Measurements from ENCODE around the gene JCHAIN. TPM values are rescaled to one million over a fixed set of nuclear protein-coding genes. Genes with fewer than 3 reads are reported as not detected.

Gene JCHAIN
- polyA plus RNA-seq, 1 donor (not counting 4 experiments of a cell fraction or from before 2014, with no cell fraction given): not detected

- Histone ChIP-seq H3K27ac (ENCODE audit: control insufficient read depth, insufficient read depth, low read length) (no peak overlapping the region), H3K4me2 (ENCODE audit: control insufficient read depth, extremely low read depth, insufficient read depth, low read depth, low read length) (no peak overlapping the region), H3K79me2 (ENCODE audit: control insufficient read depth, insufficient read depth, low read length) (no peaks in the 10 kb centered on the region), H3K4me1 (ENCODE audit: control insufficient read depth, extremely low read depth, insufficient read depth, low read length) (no peaks in the 10 kb centered on the region), H3K9me1 (ENCODE audit: control insufficient read depth, extremely low read depth, insufficient read depth, low read length) (no peaks in the 10 kb centered on the region), H3K9me3 (ENCODE audit: control insufficient read depth, low read depth, low read length) (no peaks in the 10 kb centered on the region), H3K9ac (ENCODE audit: control insufficient read depth, extremely low read depth, insufficient read depth, low read length) (no peak overlapping the region), H4K20me1 (ENCODE audit: control insufficient read depth, extremely low read depth, insufficient read depth, low read length) (no peaks in the 10 kb centered on the region), H3K36me3 (ENCODE audit: control insufficient read depth in 2 of 2, extremely low read depth in 1 of 2, insufficient read depth in 2 of 2, low read length in 2 of 2) (no peaks in the 10 kb centered on the region), H3K27me3 (ENCODE audit: control insufficient read depth, extremely low read depth, insufficient read depth, low read length) (no peaks in the 10 kb centered on the region), H3K4me3 (ENCODE audit: control insufficient read depth in 2 of 3, extremely low read depth in 1 of 3, insufficient read depth in 2 of 3, low read depth in 1 of 3, low read length in 3 of 3) (no peak overlapping the region), H2AFZ (ENCODE audit: control insufficient read depth, low read length) (no peak overlapping the region)
- no peak for DNase-seq (ENCODE audit: low read depth, low spot score)
- TF ChIP-seq EZH2 (IDR thresholded peaks at IDR 0.05; ENCODE audit: low read length) (no peak), CTCF (optimal IDR thresholded peaks at IDR 0.05 in 1 of 3, IDR thresholded peaks at IDR 0.05 in 1 of 3, conservative IDR thresholded peaks at IDR 0.05 in 1 of 3; ENCODE audit: extremely low read depth in 1 of 3, insufficient read depth in 2 of 3, low read length in 3 of 3) (no peak)
- dilution Hi-C loops (cut with MboI; ENCODE audit: extremely low pct_ligation_motif_present, low sequenced_read_pairs): no loop called here
- no peak for FAIRE-seq
Measured at GRCh38 chr4:70619778-70620177, 46.5 kb downstream of the JCHAIN start.

GRCh38 chr4:70619288-70619687, 47.0 kb downstream of the JCHAIN start:
- TF ChIP-seq EZH2 (IDR thresholded peaks at IDR 0.05; ENCODE audit: low read length): no peak
- no peak for TF ChIP-seq CTCF (optimal IDR thresholded peaks at IDR 0.05 in 1 of 3, IDR thresholded peaks at IDR 0.05 in 1 of 3, conservative IDR thresholded peaks at IDR 0.05 in 1 of 3; ENCODE audit: extremely low read depth in 1 of 3, insufficient read depth in 2 of 3, low read length in 3 of 3)
- DNase-seq (ENCODE audit: low read depth, low spot score): no peak

More at GRCh38 chr4:70619288-70619687, 47.0 kb downstream of the JCHAIN start:
- dilution Hi-C loops (cut with MboI; ENCODE audit: extremely low pct_ligation_motif_present, low sequenced_read_pairs): no loop called here
- Histone ChIP-seq H3K36me3 (ENCODE audit: control insufficient read depth in 2 of 2, extremely low read depth in 1 of 2, insufficient read depth in 2 of 2, low read length in 2 of 2) (no peaks in the 10 kb centered on the region), H3K4me2 (ENCODE audit: control insufficient read depth, extremely low read depth, insufficient read depth, low read depth, low read length) (no peak overlapping the region), H3K9me3 (ENCODE audit: control insufficient read depth, low read depth, low read length) (no peaks in the 10 kb centered on the region), H3K4me1 (ENCODE audit: control insufficient read depth, extremely low read depth, insufficient read depth, low read length) (no peaks in the 10 kb centered on the region), H4K20me1 (ENCODE audit: control insufficient read depth, extremely low read depth, insufficient read depth, low read length) (no peaks in the 10 kb centered on the region), H3K27ac (ENCODE audit: control insufficient read depth, insufficient read depth, low read length) (no peak overlapping the region), H3K9ac (ENCODE audit: control insufficient read depth, extremely low read depth, insufficient read depth, low read length) (no peak overlapping the region), H3K79me2 (ENCODE audit: control insufficient read depth, insufficient read depth, low read length) (no peaks in the 10 kb centered on the region), H3K9me1 (ENCODE audit: control insufficient read depth, extremely low read depth, insufficient read depth, low read length) (no peaks in the 10 kb centered on the region), H3K4me3 (ENCODE audit: control insufficient read depth in 2 of 3, extremely low read depth in 1 of 3, insufficient read depth in 2 of 3, low read depth in 1 of 3, low read length in 3 of 3) (no peak overlapping the region), H2AFZ (ENCODE audit: control insufficient read depth, low read length) (no peak overlapping the region), H3K27me3 (ENCODE audit: control insufficient read depth, extremely low read depth, insufficient read depth, low read length) (peaks cover 2% of the 10 kb centered on the region)
- FAIRE-seq: no peak

Data from keratinocyte (primary cell).